Lung (tissue), 12 donors: ENCODE measurements around the gene HMGCR. TPM values are rescaled to one million over a fixed set of nuclear protein-coding genes. Genes with fewer than 3 reads are reported as not detected.
"Not testable (repeated sequence)": the region's sequence is repeated elsewhere in the genome, so short reads cannot be mapped to it uniquely, and the experiment has no call there.

Experiments used
- ATAC-seq: fragments of 200-7000 bp; cut with Tn5 transposase; one replicate; pipeline ENCODE4 v1.9.1; 2020; ENCODE audit warnings: moderate number of reproducible peaks; ENCODE audit not compliant: insufficient read depth, low FRiP score
- DNase-seq, 3 donors: peaks; one replicate each; pipeline ENCODE4 v3.0.0-alpha.2; 2013 to 2017
- H3K27ac ChIP-seq, 2 donors: one replicate each; pipeline ENCODE4 v1.5.1; 2013; ENCODE audit warnings: mild to moderate bottlenecking in 2 of 2, moderate library complexity in 2 of 2, control low read depth in 1 of 2, inconsistent platforms in 1 of 2, low read depth in 1 of 2, low read length in 1 of 2
- H3K27me3 ChIP-seq, 3 donors: one replicate each; pipeline ENCODE4 v1.5.1; 2013; ENCODE audit warnings: low read length in 2 of 3; ENCODE audit not compliant: control insufficient read depth in 3 of 3, insufficient read depth in 3 of 3
- H3K36me3 ChIP-seq, 4 donors: one replicate each; pipeline ENCODE4 v1.5.1; 2013; ENCODE audit warnings: low read length in 4 of 4, mild to moderate bottlenecking in 1 of 4, moderate library complexity in 1 of 4; ENCODE audit not compliant: control insufficient read depth in 4 of 4, insufficient read depth in 4 of 4
- H3K4me1 ChIP-seq, 5 donors: one replicate each; pipeline ENCODE4 v1.5.1; 2013; ENCODE audit warnings: low read length in 5 of 5, mild to moderate bottlenecking in 2 of 5, moderate library complexity in 1 of 5; ENCODE audit not compliant: control insufficient read depth in 5 of 5, insufficient read depth in 5 of 5
- H3K4me3 ChIP-seq: one replicate; pipeline ENCODE4 v1.5.1; 2013; ENCODE audit warnings: mild to moderate bottlenecking, control low read depth, moderate library complexity
- H3K9ac ChIP-seq, 2 donors: one replicate each; pipeline ENCODE4 v1.5.1; 2013; ENCODE audit warnings: low read length in 2 of 2, control low read depth in 1 of 2; ENCODE audit not compliant: insufficient read depth in 1 of 2
- H3K9me3 ChIP-seq, 4 donors: one replicate each; pipeline ENCODE4 v1.5.1; 2013; ENCODE audit warnings: low read length in 3 of 4, mild to moderate bottlenecking in 1 of 4, moderate library complexity in 1 of 4; ENCODE audit not compliant: control insufficient read depth in 4 of 4, insufficient read depth in 3 of 4
- CTCF ChIP-seq: IDR thresholded peaks from 2 replicates; pipeline ENCODE4 v1.5.1; 2012; ENCODE audit warnings: mild to moderate bottlenecking; ENCODE audit errors: control extremely low read depth, extremely low read depth
- WGBS, 2 donors: extraction: QIAGEN DNeasy Blood & Tissue Kit; methylation state at CpG; one replicate each; pipeline ENCODE4 v1.1.7; 2013; 5-methylcytosine and 5-hydroxymethylcytosine counted together
- polyA plus RNA-seq, 2 donors: library from polyadenylated mRNA; stranded (reverse); fragments of 200-250 nt; gene quantifications; one replicate each; pipeline ENCODE4 v1.2.1, GENCODE V29; 2013
- total RNA-seq, 2 donors: library from RNA; depleted of rRNA in 1 of 2; stranded (reverse); fragments of >200 nt in 1 of 2; gene quantifications; one replicate each; pipeline ENCODE4 v1.2.1, GENCODE V29; 2014 to 2021
- donor health status: control.
- donor health status: control.
- donor health status: Bipolar disorder and iron deficiency.
- donor health status: healthy.
- donor health status: DM: yes; HTN: yes; CAD: no.

Gene HMGCR
- total and polyA plus RNA-seq, 4 donors, result 15.5 to 177 (median 91.8) TPM

- no peak overlapping the region for H3K9ac ChIP-seq
- no peaks in the 10 kb centered on the region for H3K4me1 ChIP-seq
- no peaks in the 10 kb centered on the region for H3K36me3 ChIP-seq
- H3K9me3 ChIP-seq, result no peaks in the 10 kb centered on the region
- no peaks in the 10 kb centered on the region for H3K27me3 ChIP-seq
- ATAC-seq (no peak), DNase-seq (no peak)
- no peak overlapping the region for H3K4me3 ChIP-seq
- 96 to 100% methylated on average over 1 of the region's 1 CpG for WGBS, 2 donors
- no peak overlapping the region for H3K27ac ChIP-seq
- no peak for TF ChIP-seq CTCF
These were observed 30.3 kb upstream of the HMGCR start for GRCh38 chr5:75306746-75307145.

- Histone ChIP-seq H3K27me3 (no peaks in the 10 kb centered on the region), H3K4me1 (no peaks in the 10 kb centered on the region), H3K9ac (no peak overlapping the region), H3K9me3 (no peaks in the 10 kb centered on the region), H3K4me3 (no peak overlapping the region), H3K36me3 (no peaks in the 10 kb centered on the region), H3K27ac (no peak overlapping the region)
- no peak for ATAC-seq
- no peak for DNase-seq
- no peak for TF ChIP-seq CTCF
- WGBS, 2 donors, result 90 to 95% methylated on average over 3 of the region's 3 CpGs
These were observed 26.8 kb upstream of the HMGCR start for GRCh38 chr5:75310212-75310611.

DNA sequence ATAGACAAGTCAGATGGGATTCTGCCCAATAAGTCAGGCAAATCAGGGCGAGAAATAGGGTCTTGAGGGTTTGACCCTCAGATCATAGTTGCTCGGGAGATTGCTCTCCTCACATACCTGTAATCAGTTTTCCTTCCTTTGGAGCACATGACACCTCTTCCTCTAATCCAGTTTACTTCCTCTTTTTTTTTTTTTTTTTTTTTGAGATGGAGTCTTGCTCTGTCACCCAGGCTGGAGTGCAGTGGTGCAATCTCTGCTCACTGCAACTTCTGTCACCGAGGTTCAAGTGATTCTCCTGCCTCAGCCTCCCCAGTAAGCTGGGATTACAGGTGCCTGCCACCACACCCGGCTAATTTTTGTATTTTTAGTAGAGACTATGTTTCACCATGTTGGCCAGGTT lies 17.9 kb upstream of the HMGCR start:
- not testable (repeated sequence) for DNase-seq, H3K9ac ChIP-seq, H3K27ac ChIP-seq, H3K27me3 ChIP-seq, H3K9me3 ChIP-seq, H3K4me3 ChIP-seq, ATAC-seq, H3K4me1 ChIP-seq, H3K36me3 ChIP-seq
- WGBS, 2 donors, result 43 to 75% methylated on average over 4 of the region's 4 CpGs

- H3K9ac ChIP-seq, result no peak overlapping the region
- no peaks in the 10 kb centered on the region for H3K36me3 ChIP-seq
- 26 to 49% methylated on average over 1 of the region's 1 CpG for WGBS, 2 donors
- no peaks in the 10 kb centered on the region for H3K4me1 ChIP-seq
- no peak for TF ChIP-seq CTCF
- DNase-seq (no peak), ATAC-seq (no peak)
- no peaks in the 10 kb centered on the region for H3K9me3 ChIP-seq
- no peak overlapping the region for H3K4me3 ChIP-seq
- peak overlapping the region in 1 of 2 donors; percentile 83 for H3K27ac ChIP-seq
- no peaks in the 10 kb centered on the region for H3K27me3 ChIP-seq
These were observed 17.4 kb upstream of the HMGCR start for GRCh38 chr5:75319638-75320037.
